ENCODE results near the gene PITPNM3.
A peak's percentile ranks its signal among the peaks of the same experiment; 100 is the strongest.

PITPNM3 gene

DNA sequence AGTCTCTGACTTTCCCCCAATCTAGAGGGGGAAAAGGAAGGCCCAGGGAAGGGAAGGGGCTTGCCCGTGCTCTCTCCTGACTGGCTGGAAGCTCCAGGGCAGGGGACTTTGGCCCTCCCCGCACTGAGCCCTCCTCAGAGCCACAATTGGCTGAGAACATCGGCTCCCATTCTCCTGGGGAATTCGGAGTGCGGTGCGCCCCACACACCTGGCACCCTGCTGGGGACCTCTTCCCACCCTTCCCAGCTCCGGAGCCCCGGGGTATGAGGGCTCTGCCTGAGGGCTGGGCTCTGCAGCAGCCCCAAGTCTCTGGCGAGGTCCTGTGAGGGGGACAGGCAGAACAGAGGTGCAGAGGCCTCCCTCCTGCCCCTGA lies 76.1 kb downstream of the PITPNM3 start:
- DNase-seq (ENCODE audit: low read depth in 3 of 3) = no peak

DNA sequence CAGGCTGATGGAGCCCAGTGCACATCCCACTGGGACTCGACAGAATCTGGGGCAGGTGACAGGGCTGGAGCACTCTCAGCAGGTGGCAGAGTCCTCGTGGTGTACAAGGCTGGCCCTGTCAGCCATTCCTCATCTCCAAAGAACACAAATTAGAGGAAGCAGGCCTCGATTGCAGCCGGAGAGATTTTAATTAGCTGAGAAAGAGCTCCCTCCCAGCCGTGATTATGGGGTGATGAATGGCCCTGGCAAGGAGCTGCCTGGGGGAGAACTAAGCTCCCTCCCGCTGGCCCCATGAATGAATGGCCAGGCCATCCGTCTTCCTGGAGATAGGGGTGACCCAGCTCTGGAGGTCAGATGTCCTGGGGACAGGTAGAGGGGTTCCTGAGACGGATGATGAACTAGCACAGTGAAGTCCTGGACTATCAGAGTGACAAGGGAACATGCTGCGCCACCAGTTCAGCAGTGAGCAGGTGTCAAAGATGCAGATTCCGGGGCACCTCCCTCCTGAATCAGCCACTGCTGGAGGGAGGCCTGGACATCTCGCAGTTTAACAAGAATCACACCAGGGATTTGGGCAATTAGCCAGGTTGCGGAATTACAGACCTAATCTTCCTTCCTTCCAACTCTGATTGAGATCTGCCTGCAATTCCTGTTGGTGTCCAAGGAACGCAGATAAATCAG lies 76.6 kb downstream of the PITPNM3 start:
- no peak for DNase-seq (ENCODE audit: low read depth in 3 of 3)

DNA sequence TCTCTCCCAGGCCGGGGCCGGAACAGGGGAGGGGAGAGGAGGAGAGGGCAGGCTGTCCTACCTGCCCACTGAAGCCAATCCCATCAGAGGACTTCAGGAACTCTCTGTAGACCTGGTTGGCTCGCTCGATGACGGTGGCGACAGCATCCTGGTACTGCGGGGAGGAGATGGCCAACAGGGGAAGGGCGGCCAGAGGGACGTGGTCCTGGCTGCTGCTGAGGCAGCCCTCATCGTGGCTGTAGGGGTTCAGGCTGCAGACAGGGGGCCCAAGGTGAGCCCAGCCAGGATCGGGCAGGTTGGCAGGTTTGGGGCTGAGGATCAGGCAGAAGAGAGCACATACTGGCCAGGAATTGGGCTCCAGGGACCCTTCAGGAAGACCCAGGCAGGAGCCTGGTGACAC lies 77.9 kb downstream of the PITPNM3 start:
- DNase-seq (ENCODE audit: low read depth in 3 of 3) = no peak

DNA sequence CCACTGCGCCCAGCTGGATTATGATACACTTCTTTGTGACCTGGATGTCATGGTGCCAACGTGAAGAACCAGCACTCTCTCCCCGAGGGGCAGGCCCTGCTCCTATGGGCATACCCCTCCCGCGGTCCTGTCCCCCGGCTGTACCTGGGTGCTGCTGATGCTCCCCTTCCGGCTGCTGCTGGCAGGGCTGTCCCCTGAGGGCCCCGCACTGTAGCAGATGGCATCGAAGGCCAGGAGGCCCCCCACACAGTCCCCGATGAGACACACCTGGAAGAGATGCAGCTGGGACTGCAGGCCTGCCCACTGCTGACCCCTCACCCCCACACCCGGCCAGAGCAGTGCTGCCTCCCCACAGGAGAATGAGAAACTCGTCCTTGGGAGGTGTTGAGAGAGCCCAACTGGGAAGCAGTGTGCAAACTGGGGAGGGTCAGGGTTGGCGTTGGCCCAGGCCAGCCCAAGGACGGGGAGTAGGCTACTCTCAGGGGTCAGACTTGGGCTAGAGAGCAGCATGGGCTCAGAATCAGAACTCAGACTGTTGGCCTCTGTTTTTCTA lies 78.4 kb downstream of the PITPNM3 start:
- DNase-seq (ENCODE audit: low read depth in 3 of 3) = no peak

- no peak for DNase-seq (ENCODE audit: low read depth in 3 of 3)
Measured at GRCh38 chr17:6476810-6477179, 79.6 kb downstream of the PITPNM3 start.

GRCh38 chr17:6476076-6476809 lies 80.1 kb downstream of the PITPNM3 start:
- no peak for DNase-seq (ENCODE audit: low read depth in 3 of 3)

GRCh38 chr17:6475411-6475810 lies 80.9 kb downstream of the PITPNM3 start:
- DNase-seq (ENCODE audit: low read depth in 3 of 3) = no peak

GRCh38 chr17:6474906-6475305 lies 81.4 kb downstream of the PITPNM3 start:
- no peak for DNase-seq (ENCODE audit: low read depth in 3 of 3)

DNA sequence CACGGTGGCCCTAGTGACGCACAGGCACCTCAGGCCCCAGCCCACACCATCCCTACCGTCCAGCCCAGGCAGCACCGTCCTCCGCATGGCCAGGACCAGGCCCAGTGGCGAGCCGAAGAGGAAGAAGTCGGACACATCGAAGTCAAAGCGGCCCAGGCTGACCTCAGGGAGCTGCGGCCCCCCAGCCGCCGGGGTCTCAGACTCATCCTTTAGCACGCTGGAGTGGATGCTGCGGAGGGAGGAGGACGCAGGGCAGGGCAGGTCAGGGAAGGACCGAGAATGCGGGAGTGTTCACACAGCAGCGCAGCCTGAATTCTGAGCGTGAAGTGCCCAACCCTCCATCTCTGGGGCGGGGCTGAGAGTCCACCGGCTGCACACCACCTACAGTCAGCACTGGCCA lies 82.0 kb downstream of the PITPNM3 start:
- no peak for DNase-seq (ENCODE audit: low read depth in 3 of 3)

DNA sequence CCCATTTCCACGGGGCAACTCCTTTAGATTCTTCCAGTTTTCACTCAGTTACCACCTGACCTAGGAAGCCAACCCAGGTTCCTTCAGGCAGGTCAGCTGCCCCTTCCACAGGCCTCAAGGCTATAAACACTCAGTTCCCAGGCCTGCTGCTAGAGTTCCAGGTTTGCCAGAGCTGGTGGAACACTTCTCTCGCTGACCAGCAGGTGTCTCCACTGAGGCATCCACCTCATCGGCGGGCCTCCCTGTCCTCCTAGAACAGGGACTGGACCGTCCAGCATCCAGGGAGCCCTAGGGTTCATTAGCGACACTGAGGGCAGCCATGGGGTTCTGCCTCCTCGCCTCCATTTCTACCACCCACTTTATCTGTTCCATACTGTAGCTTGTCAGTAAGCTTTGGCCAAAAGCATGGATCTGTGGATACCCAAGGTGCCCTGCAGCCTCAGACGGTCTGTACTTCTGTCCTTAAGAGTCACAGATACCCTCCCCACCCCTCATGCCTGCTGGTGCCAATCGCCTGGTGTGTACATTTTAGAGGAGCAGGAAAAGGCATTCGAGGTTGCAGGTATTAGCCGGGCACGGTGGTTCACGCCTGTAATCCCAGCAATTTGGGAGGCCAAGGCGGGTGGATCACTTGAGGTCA lies 83.1 kb downstream of the PITPNM3 start:
- DNase-seq (ENCODE audit: low read depth in 3 of 3) = peak; percentile 36 to 74 (median 44)

GRCh38 chr17:6472517-6472916 lies 83.8 kb downstream of the PITPNM3 start:
- no peak for DNase-seq (ENCODE audit: low read depth in 3 of 3)

- no peak for DNase-seq (ENCODE audit: low read depth in 3 of 3)
Measured at GRCh38 chr17:6471531-6472465, 84.6 kb downstream of the PITPNM3 start.

GRCh38 chr17:6470751-6471521 lies 85.4 kb downstream of the PITPNM3 start:
- no peak for DNase-seq (ENCODE audit: low read depth in 3 of 3)

DNA sequence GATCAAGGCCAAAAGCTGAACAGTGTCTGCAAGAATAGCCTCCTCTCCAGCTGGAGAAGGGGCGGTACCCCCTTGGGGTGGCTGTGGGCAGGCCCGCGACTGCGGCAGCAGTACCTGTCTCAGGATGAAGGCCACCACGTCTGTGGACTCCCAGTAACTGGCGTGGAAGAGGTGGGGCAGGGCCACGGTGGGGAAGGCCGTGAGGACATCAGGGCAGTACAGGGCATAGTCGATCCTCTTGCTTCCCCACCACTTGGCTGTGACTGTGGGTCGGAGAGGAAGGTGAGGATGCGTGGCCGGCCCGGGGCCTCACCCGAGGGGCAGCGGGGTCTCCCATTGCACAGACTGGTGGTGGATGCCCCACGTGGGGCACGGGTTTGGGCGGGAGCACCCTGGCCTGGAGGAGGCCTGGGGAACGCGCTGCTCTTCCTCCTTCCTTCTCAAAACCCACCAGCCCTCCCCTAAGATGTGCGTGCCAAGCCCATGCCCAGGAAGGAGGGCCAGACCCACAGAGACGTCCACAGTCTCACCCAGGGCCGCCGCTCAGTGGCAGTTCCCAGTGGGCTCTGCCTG lies 86.1 kb downstream of the PITPNM3 start:
- DNase-seq (ENCODE audit: low read depth in 3 of 3) = no peak

DNA sequence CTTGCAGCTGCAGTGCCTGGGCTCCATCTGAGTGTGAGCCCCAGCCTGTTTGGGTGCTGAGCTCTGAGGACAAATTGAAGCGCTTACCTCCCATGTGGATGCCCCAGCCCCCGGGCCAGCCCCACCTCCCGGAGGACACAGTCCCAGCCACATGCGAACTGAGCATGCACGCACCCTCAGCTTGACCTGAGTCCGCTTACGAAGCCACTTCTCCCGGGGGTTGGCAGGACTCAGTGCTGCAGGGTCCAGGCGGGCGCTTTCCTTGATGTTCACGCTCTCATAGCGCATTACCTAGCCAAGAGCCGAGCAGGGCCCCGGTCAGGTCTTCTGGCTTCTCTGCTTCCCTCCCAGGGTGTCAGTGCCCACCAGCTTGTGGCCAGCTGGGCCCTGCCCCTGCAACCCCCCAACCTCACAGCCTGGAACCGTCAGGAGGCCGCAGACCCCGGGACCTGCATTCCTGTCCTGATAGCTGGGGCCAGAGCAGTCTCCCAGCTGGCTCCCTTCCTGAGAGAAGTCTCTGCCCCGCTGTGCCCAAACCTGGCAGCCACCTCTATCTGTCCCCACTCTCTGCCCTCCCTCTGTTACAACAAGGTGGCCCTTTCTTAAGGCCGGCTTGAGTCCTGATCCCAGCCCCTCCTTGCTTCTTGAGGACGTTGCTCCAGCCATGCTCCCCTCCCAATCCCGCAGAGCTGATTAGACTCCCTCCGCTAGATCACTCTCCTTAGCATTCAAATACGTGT lies 88.1 kb downstream of the PITPNM3 start:
- no peak for DNase-seq (ENCODE audit: low read depth in 3 of 3)

- no peak for DNase-seq (ENCODE audit: low read depth in 3 of 3)
Measured at GRCh38 chr17:6467567-6467966, 88.8 kb downstream of the PITPNM3 start.

DNA sequence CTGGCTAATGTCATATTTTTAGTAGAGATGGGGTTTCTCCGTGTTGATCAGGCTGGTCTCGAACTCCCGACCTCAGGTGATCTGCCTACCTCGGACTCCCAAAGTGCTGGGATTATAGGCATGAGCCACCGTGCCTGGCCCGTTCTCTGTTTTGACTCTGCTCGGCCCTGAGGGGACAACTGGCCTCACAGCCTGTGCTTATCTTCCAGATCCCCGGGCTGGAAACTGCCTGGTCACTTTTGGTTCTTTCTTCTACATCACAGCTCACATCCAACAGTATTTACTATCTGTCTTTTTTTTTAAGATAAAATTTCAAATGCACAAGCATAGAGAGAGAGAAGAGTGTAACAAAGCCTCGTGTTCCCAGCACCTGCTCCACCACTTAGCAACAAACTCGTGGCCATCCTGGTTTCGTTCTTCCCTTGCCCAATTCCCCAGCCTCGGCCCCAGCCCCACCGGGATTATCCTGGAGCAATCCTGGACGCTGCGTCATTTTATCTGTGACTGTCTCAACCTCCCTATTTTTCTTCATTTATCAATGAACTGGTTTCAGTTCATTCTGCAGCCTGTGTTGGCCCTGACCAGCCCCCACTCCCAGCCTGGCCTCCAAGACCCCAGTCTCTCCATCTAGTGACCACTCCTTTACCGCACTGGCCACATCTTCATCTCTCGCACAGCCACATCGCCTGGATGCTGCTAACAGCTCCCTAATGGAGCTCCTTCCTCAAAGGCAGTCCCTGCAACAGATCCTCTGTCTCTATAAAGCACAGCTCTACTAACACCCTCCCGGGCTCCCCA lies 91.0 kb downstream of the PITPNM3 start:
- no peak for DNase-seq (ENCODE audit: low read depth in 3 of 3)

- DNase-seq (ENCODE audit: low read depth in 3 of 3) = no peak
Measured at GRCh38 chr17:6464446-6465041, 91.8 kb downstream of the PITPNM3 start.

Data from stimulated activated CD4-positive, alpha-beta T cell treated with anti-CD3 and anti-CD28 coated beads, TNF-alpha, amount 100 ng/mL, for 48 hours (primary cell).